GM21447 (cell line): ENCODE data around the gene KRTAP29-1.

Source experiments
- ATAC-seq: cut with Tn5 transposase; IDR thresholded peaks from one replicate; pipeline ENCODE4 v1.9.1; 2021; ENCODE audit not compliant: unreplicated experiment

The KRTAP29-1 gene

DNA sequence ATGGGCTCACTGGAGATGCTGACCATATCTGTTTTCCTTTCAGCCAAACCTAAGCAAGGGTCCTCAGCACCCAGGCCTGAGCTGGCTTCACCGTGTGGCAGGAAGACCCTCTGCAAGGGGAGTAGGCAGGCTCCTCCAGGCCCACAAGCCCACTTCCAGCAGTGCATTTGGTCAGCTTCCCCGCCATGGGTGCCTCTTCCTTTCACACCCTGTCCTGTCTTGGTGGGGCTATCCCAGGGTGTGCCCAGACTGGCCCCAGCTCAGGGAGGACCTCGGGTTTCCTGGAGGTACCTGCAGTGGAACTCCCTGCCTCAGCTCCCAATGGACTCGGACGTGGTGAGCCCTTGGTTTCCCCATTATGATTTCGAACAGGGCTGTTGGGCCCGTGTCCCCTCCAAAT lies 25.6 kb upstream of the KRTAP29-1 start:
- ATAC-seq: no peak

DNA sequence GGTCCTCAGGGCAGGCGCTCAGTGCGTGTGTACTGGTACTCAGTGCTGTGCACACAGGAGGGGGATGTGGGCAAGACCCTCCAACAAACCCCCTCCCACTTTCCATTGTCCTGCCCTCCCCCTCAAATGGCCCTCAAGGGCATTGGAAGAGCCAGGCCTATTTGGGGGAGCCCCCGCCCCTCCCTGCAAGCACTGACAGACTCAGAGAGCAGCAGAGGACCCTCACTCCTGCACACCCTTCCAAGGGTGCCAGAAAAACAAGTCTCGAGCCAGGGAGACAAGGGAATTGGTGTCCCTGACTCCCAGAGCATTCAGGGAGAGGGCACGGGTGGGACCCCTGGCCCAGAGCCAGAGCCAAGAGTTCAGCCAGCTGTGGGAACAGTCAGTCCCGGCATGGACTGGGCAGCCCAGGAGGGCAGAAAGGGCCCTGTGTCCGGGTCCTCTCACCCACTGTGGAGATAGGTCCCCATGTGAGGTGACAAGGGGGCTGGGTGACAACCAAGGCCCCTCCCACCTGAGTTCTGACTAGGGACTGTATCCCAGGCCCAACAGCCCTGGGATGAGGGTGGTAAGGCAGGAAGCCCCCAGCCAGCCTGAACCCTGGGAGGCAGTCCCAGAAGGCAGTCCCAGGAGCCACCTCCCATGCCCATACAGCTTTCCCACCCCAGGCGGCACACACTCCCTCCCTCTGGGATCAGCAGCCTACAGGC lies 24.9 kb upstream of the KRTAP29-1 start:
- no peak for ATAC-seq

DNA sequence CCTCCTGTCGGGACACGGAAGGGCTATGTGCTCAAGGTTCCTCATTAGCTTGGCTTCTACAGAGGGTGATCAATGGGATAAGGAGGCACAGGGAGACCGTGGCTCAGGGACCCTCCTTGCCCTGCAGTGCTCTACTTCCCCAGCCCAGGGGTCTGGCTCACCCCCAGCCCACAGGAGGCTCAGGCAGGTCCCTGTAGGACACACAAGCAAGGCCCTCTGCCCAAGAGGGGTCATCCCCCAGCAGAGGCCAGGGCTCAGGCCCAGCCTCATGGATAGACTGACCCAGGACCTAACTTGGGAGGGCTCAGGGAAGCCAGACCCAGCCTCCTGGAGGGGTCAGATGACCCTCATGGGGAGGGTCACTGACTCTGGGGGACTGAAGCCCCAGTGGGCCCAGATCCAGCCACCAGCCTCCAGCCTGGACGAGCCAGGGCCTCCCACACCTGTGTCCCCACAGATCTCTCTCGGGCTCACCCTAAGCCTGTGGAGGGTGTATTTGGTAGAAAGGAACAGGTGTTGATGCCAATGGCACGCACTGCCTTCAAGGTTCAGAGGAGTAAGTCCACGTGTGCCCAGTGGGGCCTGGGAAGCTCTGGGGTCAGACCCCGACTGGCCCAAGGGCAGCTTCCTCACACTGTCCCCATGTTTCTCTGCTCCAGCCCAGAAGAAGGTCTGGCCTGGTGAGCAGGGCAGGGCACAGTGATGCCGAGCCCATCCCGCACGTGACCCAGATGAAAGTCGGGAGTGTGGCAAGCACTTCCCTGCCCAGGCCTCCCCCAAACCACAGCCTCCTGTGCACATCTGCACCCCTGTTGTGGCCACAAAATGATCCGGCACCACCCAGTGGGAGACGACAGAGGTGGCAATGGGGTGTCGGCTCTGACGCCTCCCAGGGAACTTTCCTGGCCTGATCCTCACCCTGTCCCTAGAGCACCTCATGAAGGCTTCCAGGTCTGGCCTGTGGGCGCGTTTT lies 23.8 kb upstream of the KRTAP29-1 start:
- ATAC-seq: no peak

DNA sequence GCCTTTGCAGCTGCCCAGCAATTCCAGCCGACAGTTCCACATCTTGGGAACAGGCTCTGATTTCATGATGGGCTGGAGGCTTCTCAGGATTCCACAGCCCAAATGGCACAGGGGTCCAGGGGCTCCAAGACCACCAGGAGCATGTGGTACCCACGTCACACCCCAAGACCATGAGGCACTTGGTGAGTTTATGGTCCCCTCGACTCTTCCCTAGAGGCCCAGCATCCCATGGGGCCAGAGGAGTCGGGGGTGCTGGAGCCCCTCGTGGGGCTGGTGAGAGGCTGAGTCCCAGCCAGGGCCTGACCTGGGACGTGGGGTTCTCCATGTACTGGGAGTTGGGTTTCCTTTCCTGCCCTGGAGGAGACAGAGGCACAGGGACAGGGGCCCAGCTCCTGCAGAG lies 23.0 kb upstream of the KRTAP29-1 start:
- no peak for ATAC-seq

DNA sequence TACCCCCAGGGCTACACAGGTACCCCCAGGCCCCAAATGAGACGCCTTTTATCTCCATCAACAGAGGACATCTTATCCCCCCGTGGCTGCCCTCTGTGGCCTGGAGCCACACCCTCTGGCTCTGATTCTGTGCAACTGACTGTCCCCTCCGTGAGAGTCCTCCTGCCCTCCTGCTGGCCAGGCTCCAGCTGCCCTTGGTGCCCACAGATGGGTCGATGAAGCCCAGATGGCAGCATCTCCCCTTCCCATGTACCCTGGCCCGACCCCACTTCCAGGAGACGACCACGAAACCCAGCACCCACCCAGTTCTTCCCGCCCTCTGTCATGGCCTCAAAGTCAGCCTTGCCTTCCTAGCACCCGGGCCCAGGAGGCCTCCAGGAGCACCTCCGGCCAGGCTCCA lies 22.5 kb upstream of the KRTAP29-1 start:
- no peak for ATAC-seq

DNA sequence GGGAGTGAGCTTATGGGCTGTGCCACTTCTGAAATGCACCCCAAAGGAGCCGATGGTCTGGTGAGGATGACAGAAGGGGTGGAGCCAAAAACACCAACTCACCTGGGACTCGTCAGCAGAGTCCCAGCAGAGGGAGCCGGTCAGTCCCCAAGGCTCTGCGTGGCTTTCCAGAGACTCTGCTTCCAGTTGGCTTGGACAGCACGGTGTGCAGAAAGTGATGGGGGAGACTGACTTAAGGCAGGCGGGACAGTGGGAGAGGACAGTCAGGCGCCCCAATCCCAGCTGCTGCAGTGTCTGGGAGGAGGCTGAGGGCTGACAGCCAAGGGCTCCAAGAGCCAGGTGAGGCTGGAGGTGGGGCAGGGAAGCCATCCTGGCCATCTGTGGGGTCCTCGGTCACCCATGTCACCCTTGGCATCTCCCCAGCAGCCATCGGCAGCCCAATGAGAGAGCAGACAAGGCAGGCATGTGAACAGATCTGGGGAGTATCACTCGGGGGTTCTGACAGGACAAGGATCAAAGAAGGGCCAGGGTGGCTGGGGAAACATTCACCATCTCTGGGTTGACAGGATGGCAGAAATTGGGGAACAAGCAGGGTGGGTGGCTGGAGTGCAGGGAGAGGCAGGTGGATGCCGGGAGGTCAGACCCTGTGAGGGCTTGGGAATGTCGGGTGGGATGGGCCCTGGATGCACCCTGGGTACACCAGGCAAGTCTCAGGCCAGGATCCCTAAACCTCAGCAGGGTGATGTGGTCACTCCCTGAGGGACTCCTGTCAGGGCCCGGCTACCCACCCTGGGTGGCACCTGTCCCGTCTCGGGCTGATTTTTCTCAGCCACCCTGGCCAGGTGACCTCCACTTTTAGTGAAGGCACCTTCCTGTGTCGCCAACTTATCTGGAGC lies 21.8 kb upstream of the KRTAP29-1 start:
- ATAC-seq: no peak

DNA sequence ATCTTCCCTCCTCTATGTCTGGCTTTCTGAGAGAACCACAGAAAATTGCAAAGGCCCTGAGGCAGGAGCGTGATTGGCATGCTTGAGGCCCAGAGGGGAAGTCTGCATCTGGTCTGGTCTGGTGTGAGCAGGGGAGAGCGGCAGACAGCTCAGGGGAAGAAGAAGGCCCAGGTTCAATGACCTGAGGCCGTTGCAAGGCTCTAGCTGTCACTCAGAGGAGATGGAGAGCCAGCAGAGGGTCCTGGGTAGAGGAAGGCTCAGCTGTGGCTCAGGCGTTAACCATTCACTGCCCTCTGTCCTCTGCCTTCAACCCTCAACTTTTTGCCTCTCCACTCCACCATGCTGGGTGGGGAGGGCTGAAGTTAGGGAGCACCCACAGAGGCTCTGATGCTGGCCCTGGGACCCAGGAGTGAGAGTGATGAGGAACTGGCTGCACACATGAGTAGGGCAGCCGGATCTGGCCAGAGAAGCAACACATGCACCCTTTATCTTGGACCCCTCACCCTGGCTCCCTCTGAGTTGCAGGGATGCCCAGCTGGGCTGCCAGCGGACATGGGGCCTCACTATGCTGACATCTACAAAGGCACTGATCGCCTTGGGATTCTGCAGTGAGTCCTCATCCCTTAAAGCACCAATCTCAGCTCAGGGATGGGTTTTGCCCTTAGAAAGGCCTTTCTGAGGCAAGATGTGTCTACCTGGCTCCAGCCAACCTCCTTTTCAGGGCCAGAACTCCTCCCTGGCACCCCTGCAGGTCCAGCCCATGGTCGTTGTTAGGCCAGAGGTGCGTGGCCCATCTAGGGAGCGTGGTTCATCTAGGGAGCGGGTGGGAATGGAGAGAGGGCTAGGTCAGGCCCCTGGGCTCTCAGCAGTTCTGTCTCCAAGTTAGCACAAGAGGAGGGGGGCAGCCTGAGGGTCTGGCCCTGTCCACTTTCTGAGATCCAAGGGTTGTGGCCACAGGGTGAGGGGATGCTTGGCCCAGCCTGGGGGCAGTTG lies 20.5 kb upstream of the KRTAP29-1 start:
- ATAC-seq: no peak

DNA sequence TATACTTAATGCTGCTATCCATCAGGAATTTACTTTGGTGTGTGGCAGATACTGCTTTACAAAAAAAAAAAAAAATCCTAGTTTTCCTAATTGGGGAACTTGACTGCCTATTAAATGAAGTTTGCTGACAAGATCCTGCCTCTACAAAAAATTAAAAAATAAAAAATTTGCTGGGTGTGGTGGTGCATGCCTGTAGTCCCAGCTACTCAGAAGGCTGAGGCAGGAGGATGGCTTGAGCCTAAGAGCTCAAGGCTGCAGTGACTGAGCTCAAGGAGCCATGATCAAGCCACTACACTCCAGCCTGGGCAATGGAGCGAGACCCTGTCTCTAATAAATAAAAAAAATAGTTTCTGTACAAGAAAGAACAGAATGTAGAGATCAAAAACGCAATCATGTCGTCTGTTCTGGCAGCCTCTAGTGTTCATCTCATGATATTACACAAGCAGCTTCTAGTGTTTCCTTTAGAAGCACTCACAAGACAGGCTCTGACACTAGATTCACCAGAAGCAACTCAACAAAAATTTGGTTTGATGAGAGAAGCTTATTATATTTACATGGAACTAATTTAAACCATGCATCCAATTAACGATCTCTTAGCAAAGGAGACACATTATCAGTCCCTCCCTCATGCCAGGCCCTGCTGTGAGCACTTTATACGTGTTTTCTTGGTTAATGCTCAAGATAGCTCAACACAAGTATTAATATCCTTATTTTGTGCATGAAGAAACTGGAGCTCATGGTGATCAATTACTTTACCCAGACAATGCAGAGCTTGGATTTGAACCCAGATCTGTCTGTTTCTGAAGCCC lies 19.6 kb upstream of the KRTAP29-1 start:
- no peak for ATAC-seq

DNA sequence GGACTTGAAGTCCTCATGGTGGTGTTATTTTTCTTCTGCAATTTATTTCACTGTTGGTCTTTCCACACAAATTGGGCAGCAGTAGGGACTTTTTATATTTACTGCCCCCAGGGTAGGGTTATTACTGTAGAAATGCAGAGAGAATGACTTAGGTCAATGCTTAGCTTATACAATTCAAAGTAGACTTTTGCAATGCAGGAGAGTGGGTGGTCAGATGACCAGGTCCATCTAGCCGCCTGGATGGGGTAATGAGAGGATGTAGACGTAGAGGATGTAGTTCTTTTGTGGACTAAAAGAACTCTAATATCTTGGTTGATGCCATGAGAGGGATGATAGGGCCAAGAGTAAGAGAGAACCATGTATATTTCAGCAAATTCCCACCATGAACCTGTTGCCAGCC lies 15.6 kb upstream of the KRTAP29-1 start:
- no peak for ATAC-seq

DNA sequence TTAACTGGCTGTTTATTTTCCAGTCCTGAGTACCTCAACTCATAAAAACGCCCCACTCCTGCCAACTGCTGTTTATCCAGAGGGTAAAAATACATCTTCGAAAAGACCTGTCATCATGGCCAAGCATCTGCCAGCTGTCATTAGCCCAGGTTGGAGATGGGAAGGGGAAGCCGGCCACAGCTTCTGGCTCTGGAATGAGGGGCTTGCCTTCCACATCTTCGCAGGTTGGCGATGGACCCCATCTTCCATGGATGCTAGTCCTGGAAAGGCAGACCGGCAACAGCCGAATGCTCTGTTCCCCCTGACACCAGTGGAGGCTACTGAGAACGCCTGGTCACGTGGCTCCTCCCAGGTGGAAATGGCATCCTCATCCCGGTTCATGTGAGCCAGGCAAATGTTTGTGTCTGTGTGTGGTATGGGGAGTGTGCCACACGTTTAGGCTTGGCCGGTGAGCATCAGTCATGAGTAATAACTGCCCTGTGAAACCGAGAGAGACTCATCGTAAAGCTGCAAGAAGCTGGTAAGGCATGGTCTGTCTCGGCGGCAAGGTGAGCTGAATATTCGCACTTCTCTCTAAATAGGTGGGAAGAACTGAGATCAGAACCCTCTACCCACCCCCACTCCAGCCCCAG lies 13.3 kb upstream of the KRTAP29-1 start:
- no peak for ATAC-seq

DNA sequence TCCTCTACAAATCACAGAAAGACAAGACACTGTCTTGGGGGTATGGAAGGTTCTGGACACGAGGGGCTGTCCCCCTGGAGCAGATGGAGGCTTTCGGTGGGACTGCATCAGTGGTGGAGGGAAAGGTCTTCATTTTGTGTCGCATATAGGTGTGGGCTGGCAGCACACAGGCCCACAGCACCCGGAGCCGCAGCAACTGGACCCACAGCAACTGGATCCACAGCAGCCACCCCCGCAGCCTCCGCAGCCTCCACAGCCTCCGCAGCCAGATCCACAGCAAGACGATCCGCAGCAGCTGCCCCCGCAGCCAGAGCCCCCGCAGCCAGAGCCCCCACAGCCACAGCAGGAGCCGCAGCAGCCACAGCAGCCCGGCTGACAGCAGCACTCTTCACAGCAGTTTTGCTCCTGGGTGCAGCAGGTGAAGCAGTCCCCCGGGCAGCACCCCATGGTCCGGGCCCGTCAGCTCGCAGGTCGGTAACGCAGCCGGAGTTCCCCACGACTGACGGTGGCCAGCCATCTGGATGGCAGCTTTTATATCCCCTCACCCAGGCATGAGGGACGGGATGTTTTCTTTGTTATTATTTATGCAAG lies 12.6 kb upstream of the KRTAP29-1 start, which contains the start of gene KRTAP17-1:
TSS of gene KRTAP17-1 (minus strand) at position 507 of the 591 bp plus-strand sequence. CDS start at position 447, 60 bp downstream.
- ATAC-seq: no peak

DNA sequence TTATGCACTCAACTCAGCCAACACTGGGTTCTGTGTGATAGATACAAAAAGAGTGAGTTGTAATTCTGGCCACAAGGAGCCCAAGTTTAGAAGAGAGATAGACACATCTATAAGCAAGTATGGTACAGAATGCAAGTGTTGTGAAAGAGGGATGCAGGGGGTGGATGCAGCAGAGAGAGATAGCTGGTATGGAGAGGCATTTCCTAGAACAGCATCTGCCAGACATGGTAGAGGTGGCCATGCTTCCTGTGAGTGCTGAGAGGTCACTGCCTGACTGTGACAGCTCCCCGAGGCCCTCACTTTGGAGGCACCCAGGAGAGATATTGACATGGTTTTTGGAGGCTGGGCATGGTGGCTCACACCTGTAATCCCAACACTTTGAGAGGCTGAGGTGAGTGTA lies 8.5 kb upstream of the KRTAP29-1 start:
- ATAC-seq: no peak

DNA sequence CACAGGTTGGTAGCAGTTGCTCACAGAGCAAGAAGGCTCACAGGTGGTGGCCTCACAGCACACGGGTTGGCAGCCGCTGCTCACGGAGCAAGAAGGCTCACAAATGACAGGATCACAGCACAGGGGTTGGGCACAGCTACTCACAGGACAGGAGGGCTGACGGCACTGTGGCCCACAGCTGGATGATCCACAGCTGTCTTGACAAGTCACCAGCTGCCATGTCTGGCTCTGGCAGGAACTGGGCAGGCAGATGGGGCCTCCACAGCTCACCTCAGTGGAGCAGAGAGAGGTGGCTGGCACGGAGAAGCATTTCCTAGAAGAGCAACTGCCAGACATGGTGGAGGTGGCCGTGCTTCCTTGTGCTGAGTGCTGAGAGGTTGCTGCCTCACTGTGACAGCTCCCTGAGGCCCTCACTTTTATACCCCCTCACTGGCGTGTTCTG lies 6.3 kb upstream of the KRTAP29-1 start, which contains the start of gene KRTAP16-1:
TSS of gene KRTAP16-1 (minus strand) at position 392 of the 442 bp plus-strand sequence. CDS start at position 336, 56 bp downstream.
- peak; percentile 16 for ATAC-seq

DNA sequence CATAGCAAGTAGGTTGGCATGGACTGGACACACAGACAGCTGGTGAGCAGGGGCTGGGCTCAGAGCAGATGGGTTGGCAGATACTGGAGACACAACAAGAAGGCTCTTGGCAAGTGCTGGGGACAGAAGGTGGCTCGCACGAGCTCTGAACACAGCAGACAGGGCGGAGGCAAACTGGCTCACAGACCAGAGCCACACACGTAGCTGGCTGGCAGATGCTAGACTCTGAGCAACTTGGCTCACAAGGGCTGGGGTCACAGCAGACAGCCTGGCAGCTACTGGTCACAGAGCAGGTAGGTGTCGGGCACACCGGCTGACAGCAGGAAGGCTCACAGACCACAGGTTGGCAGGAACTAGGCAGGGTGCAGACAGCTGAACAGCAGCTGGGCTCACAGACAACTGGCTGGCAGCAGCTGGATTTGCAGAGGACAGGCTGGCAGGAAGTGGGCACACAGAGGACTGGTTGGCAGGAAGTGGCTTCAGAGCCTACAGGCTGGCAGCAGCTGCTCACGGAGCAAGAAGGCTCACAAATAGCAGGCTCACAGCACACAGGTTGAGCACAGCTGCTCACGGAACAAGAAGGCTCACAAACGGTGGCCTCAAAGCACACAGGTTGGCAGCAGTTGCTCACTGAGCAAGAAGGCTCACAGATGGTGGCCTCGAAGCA lies 5.7 kb upstream of the KRTAP29-1 start:
- ATAC-seq: peak; percentile 60

DNA sequence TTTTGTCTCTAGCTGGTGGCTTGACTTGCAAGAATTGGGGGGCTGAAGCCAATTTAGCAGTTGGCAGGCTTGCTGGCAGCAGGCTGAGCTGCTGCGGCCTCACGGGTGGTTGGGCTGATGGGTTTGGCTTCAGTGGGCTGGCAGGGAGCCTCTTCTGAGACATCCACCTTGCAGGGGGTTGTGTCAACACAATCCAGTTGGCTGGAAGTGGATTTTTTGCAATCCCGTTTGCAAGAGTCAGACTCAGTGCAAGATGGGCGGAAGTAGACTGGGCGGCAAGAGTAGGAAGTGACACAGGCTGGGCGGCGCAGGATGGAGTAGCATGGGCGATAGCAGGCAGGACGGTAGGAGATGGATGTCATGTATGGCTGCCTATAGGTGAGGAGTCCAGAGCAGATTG lies 5.0 kb upstream of the KRTAP29-1 start:
- no peak for ATAC-seq

DNA sequence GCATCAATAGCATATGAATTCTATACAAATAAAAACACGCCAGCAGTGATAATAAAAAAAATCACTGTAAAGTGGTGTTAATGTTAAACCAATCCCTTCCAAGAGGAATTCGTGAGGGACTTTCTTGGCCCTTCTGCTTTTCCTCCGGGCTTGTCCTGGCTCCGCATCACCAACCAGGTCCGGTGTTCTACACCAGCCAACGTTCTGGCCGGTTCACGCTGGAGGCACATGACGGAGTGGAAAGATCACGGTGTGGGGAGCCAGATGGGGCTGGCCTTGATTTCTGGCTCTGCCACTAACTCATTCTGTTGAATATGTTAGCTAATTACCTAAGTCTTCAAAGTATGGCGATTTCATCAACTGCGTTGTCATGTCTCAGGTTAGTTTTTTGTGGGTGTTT lies 1.4 kb upstream of the KRTAP29-1 start:
- ATAC-seq: no peak

DNA sequence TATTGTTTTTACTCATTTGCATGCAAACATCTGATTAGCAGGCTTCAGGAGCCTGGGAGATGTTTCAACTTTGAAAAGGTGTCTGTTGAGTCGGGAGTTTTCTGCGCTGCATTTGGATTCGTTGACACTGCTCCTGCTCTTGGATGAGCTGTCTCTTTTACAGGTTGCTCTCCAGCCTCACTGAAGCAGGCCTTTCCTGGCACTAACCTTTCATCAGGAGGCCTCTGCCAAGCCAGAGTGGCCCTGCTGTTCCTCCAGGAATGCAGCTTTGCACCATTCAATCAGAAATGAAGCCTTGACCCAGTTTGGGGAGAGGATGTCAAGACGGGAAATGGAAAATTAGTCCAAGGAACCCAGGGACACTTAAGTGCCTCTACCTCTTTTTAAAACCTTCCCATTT lies 330 bp upstream of the KRTAP29-1 start:
- ATAC-seq: no peak
